Breast epithelium (tissue), 4 donors: Measurements from ENCODE around the gene LDLR. TPM values are rescaled to one million over a fixed set of nuclear protein-coding genes. Genes with fewer than 3 reads are reported as not detected.

Experiments
- DNase-seq, 2 donors: peaks; one replicate each; pipeline ENCODE4 v3.0.0-alpha.2; 2019; ENCODE audit warnings: low spot score in 2 of 2
- H3K27ac ChIP-seq, 2 donors: fragments of 200-600 bp; sonication (generic) in 1 of 2; one replicate each; pipeline ENCODE4 v1.5.1; 2016 to 2019; ENCODE audit warnings: mild to moderate bottlenecking in 1 of 2
- H3K27me3 ChIP-seq, 2 donors: fragments of 200-600 bp; sonication (generic) in 1 of 2; one replicate each; pipeline versions ENCODE4 v1.5.1 to v1.6.0; 2017 to 2019; ENCODE audit warnings: control low read depth in 1 of 2, mild to moderate bottlenecking in 1 of 2
- H3K36me3 ChIP-seq: fragments of 200-600 bp; one replicate; pipeline ENCODE4 v1.5.1; 2019
- H3K4me1 ChIP-seq, 2 donors: fragments of 200-600 bp; sonication (generic); one replicate each; pipeline ENCODE4 v1.5.1; 2016 to 2019; ENCODE audit warnings: control low read depth in 1 of 2
- H3K4me3 ChIP-seq, 3 donors: fragments of 200-600 bp; sonication (generic); 1 replicate in 2 of 3; 2 replicates in 1 of 3; pipeline ENCODE4 v1.5.1; 2016 to 2019; ENCODE audit warnings: mild to moderate bottlenecking in 3 of 3, moderate library complexity in 2 of 3
- H3K9me3 ChIP-seq, 2 donors: fragments of 200-600 bp; sonication (generic) in 1 of 2; one replicate each; pipeline ENCODE4 v1.5.1; 2016 to 2019; ENCODE audit warnings: control low read depth in 1 of 2
- CTCF ChIP-seq, 3 donors: fragments of 450-650 bp; IDR thresholded peaks; one replicate each; pipeline ENCODE4 v1.5.1; 2016 to 2017; ENCODE audit warnings: antibody characterized with exemption in 3 of 3, mild to moderate bottlenecking in 3 of 3, moderate library complexity in 3 of 3
- POLR2A ChIP-seq: fragments of 450-650 bp; IDR thresholded peaks from one replicate; pipeline ENCODE4 v1.6.1; 2016; ENCODE audit warnings: antibody characterized with exemption, mild to moderate bottlenecking, moderate library complexity
- POLR2AphosphoS5 ChIP-seq, 3 donors: sonication (generic); formaldehyde crosslinking; IDR thresholded peaks; one replicate each; pipeline ENCODE4 v1.6.1; 2017; ENCODE audit warnings: antibody characterized with exemption in 3 of 3
- intact Hi-C: fragments of 100-400 bp; cut with DNase I; formaldehyde crosslinking; loops from one replicate; pipeline ENCODE4 v1.15.1; 2023; ENCODE audit warnings: low total_unique reads
- total RNA-seq, 3 donors: library from RNA; depleted of rRNA; stranded (reverse); fragments of >200 nt; gene quantifications; one replicate each; pipeline ENCODE4 v1.1.0, GENCODE V29; 2016

Gene LDLR
- total RNA-seq, 3 donors from 2014 or later: 12.6 to 47.4 (median 45.6) TPM

GRCh38 chr19:11105014-11105636 lies 15.9 kb downstream of the LDLR start:
- no peak for TF ChIP-seq POLR2AphosphoS5 (IDR thresholded peaks at IDR 0.05)
- Histone ChIP-seq H3K36me3 (no peaks in the 10 kb centered on the region), H3K4me1 (no peaks in the 10 kb centered on the region), H3K4me3 (no peak overlapping the region), H3K9me3 (no peaks in the 10 kb centered on the region), H3K27me3 (no peaks in the 10 kb centered on the region), H3K27ac (no peak overlapping the region)
- no peak for DNase-seq
- intact Hi-C loops: no loop called here

GRCh38 chr19:11106477-11106876 lies 17.2 kb downstream of the LDLR start:
- DNase-seq: no peak
- no peaks in the 10 kb centered on the region for H3K4me1 ChIP-seq
- no peaks in the 10 kb centered on the region for H3K36me3 ChIP-seq
- H3K27me3 ChIP-seq: no peaks in the 10 kb centered on the region
- intact Hi-C loops: no loop called here
- no peak for TF ChIP-seq CTCF (IDR thresholded peaks at IDR 0.05)
- no peak for TF ChIP-seq POLR2AphosphoS5 (IDR thresholded peaks at IDR 0.05)
- TF ChIP-seq POLR2A: no peak
- no peaks in the 10 kb centered on the region for H3K9me3 ChIP-seq
- no peak overlapping the region for H3K4me3 ChIP-seq
- H3K27ac ChIP-seq: no peak overlapping the region

- TF ChIP-seq CTCF (IDR thresholded peaks at IDR 0.05): no peak
- TF ChIP-seq POLR2A: no peak
- TF ChIP-seq POLR2AphosphoS5 (IDR thresholded peaks at IDR 0.05): no peak
- intact Hi-C loops: no loop called here
- H3K4me1 ChIP-seq: no peaks in the 10 kb centered on the region
- no peak for DNase-seq
- H3K27ac ChIP-seq: no peak overlapping the region
- H3K9me3 ChIP-seq: no peaks in the 10 kb centered on the region
- no peaks in the 10 kb centered on the region for H3K27me3 ChIP-seq
- no peak overlapping the region for H3K4me3 ChIP-seq
- no peaks in the 10 kb centered on the region for H3K36me3 ChIP-seq
Measured at GRCh38 chr19:11108746-11109145, 19.5 kb downstream of the LDLR start.

- intact Hi-C loops: no loop called here
- no peaks in the 10 kb centered on the region for H3K36me3 ChIP-seq
Measured at GRCh38 chr19:11111117-11111770, 22.0 kb downstream of the LDLR start.

GRCh38 chr19:11111771-11112144 lies 22.5 kb downstream of the LDLR start:
- Histone ChIP-seq H3K27me3 (no peaks in the 10 kb centered on the region), H3K36me3 (no peaks in the 10 kb centered on the region), H3K27ac (no peak overlapping the region), H3K4me1 (no peaks in the 10 kb centered on the region), H3K9me3 (no peaks in the 10 kb centered on the region), H3K4me3 (no peak overlapping the region)
- intact Hi-C loops: no loop called here
- no peak for DNase-seq
- TF ChIP-seq CTCF (IDR thresholded peaks at IDR 0.05): no peak
- no peak for TF ChIP-seq POLR2A
- no peak for TF ChIP-seq POLR2AphosphoS5 (IDR thresholded peaks at IDR 0.05)

More at GRCh38 chr19:11111117-11111770, 22.0 kb downstream of the LDLR start:
- Histone ChIP-seq H3K4me1 (no peaks in the 10 kb centered on the region), H3K27ac (no peak overlapping the region), H3K27me3 (no peaks in the 10 kb centered on the region), H3K9me3 (no peaks in the 10 kb centered on the region), H3K4me3 (no peak overlapping the region)
- DNase-seq: no peak
- TF ChIP-seq CTCF (IDR thresholded peaks at IDR 0.05) (no peak), POLR2A (no peak), POLR2AphosphoS5 (IDR thresholded peaks at IDR 0.05) (no peak)
